GM12865 (cell line): ENCODE measurements around the gene CYB5R2.
A peak's percentile ranks its signal among the peaks of the same experiment; 100 is the strongest.

Experiments
- DNase-seq: peaks from one replicate; pipeline ENCODE4 v3.0.0; 2010; ENCODE audit warnings: low read depth
- H3K4me3 ChIP-seq: 2 replicates; pipeline ENCODE4 v1.5.1; 2011; ENCODE audit warnings: mild to moderate bottlenecking, low read depth, low read length, control low read depth
- TF ChIP-seq, protein P1 (sequence below): IDR thresholded peaks from 2 replicates; pipeline ENCODE4 v1.5.1; 2011; ENCODE audit warnings: low read length, control low read depth, low read depth, inconsistent platforms; ENCODE audit not compliant: insufficient read depth; ENCODE audit errors: missing control alignments

CYB5R2 gene

DNA sequence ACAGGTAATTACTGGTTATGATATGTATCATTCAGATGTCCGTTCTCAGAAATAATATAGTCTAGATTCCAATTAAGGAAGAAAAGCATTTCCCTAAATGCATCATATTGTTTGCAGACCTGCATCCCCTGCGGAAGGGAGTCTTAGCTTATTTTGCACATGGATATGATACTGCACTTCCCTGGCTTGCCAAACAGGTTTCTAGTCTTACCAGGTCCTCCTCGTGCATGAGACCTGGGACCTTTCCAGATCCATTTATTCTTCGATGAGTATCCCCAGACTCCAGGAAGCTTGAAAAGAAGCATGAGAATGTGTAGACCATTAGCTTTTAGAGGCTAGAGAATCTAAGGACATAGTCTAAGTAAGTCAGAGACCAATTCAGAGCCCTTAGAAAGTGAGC lies 30.6 kb downstream of the CYB5R2 start:
- TF ChIP-seq, protein P1, sequence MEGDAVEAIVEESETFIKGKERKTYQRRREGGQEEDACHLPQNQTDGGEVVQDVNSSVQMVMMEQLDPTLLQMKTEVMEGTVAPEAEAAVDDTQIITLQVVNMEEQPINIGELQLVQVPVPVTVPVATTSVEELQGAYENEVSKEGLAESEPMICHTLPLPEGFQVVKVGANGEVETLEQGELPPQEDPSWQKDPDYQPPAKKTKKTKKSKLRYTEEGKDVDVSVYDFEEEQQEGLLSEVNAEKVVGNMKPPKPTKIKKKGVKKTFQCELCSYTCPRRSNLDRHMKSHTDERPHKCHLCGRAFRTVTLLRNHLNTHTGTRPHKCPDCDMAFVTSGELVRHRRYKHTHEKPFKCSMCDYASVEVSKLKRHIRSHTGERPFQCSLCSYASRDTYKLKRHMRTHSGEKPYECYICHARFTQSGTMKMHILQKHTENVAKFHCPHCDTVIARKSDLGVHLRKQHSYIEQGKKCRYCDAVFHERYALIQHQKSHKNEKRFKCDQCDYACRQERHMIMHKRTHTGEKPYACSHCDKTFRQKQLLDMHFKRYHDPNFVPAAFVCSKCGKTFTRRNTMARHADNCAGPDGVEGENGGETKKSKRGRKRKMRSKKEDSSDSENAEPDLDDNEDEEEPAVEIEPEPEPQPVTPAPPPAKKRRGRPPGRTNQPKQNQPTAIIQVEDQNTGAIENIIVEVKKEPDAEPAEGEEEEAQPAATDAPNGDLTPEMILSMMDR: no peak
- no peak for DNase-seq

GRCh38 chr11:7640816-7641215 lies 32.5 kb downstream of the CYB5R2 start:
- TF ChIP-seq, protein P1: no peak
- no peak overlapping the region for H3K4me3 ChIP-seq
- DNase-seq: no peak

More for the DNA sequence above, 30.6 kb downstream of the CYB5R2 start:
- H3K4me3 ChIP-seq: no peak overlapping the region

DNA sequence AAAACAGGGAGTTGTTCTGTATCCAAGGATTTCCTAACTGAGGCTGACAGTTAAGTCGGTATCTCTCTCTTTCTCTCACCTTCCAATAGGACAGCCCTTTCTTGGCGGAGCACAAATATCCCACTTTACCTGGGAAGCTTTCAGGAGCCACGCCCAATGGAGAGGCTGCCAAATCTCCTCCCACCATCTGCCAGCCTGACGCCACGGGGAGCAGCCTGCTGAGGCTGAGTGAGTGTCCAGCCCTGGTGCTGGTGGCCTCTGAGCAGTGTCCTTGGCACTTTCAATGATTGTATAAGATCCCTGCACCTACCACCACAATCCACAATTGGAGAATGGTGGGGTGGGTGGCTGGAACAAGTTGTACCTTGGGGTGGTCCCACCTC lies 33.7 kb downstream of the CYB5R2 start:
- no peak overlapping the region for H3K4me3 ChIP-seq
- no peak for DNase-seq
- TF ChIP-seq, protein P1: no peak

- DNase-seq: peak; percentile 28
- TF ChIP-seq, protein P1: no peak
- no peak overlapping the region for H3K4me3 ChIP-seq
Observed at GRCh38 chr11:7638710-7639642, 34.3 kb downstream of the CYB5R2 start.

- DNase-seq: no peak
Observed at GRCh38 chr11:7637447-7638157, 35.7 kb downstream of the CYB5R2 start.

GRCh38 chr11:7636350-7636749 lies 37.0 kb downstream of the CYB5R2 start:
- no peak overlapping the region for H3K4me3 ChIP-seq
- TF ChIP-seq, protein P1: no peak
- DNase-seq: no peak

More at GRCh38 chr11:7637447-7638157, 35.7 kb downstream of the CYB5R2 start:
- H3K4me3 ChIP-seq: no peak overlapping the region
- TF ChIP-seq, protein P1: no peak

DNA sequence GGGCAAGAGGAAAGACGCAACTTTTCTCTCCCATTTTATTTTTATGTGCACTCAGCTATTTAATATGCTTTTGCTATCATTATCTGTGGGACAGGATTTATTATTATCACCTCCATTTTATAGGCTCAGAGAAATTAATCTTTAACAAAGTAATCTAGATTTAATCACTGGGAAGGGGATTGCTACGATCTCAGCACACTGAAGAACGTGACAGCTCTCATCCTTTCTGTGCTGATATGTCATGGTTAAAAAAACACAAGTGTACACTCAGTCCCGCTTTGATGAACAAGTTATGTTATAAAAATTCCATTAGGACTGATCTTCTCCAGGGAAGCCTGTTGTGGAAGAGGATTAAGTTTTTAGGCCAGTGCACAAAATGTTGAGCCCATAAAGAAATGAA lies 37.6 kb downstream of the CYB5R2 start:
- TF ChIP-seq, protein P1: no peak
- DNase-seq: no peak
- H3K4me3 ChIP-seq: no peak overlapping the region
